MV-4-11 (cell line): ENCODE data around the gene RBM34.

Source experiments
- DNase-seq: peaks from one replicate; lab custom pipeline; 2025; lab: John Stamatoyannopoulos, UW

The RBM34 gene

GRCh38 chr1:235156265-235156664 is 4.8 kb downstream of the RBM34 start:
- DNase-seq = no peak

DNA sequence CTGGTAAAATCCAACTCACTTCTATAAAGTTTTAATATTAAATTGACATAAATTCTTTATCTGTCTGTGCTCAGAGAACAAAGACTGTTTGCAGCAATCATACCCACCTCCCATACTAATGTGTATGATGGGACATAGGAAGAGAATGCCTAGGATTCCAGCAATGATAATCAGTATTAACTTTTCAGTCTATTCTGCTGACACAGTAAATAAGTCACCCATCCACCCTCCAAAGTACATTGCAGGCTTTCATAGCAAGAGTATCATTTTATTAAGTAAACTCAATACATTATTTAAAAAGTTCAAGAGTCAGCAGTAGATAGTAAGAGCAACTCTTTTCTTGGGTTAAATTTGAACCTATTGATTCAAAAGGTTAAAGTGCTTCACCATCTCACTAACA is 8.8 kb downstream of the RBM34 start:
- DNase-seq = no peak

DNA sequence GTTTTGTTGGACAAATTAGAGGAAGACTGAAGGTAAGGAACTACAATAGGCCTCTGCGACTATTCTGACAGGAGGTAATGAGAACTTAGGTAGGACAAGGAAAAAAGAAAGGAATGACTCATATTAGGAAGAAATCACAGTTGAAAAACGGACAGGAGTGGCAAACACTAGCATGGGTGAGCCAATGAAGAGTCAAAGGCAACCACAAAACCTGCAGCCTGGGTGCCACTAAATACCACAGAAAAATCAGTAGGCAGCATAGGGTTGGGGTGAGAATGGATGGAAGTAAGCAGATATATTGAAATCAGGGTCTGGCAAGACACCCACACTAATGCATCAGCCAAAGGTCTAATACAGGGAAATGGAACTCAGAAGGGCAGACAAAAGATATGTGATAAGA is 10.0 kb downstream of the RBM34 start:
- no peak for DNase-seq

DNA sequence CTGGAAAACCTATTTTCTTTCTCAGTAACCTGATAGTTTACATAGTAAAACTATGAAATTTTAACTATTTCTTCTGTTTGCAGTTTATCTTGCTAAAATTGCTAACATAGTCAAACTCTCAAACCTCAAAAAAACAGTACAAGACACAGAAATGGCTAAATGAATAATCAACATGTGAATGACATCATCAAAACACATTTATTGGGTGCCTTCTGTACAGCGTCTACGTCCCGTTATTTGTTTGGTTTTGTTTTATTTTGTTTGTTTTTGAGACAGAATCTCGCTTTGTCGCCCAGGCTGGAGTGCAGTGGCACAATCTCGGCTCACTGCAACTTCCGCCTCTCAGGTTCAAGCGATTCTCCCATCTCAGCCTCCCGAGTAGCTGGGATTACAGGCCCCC is 11.2 kb downstream of the RBM34 start:
- DNase-seq = no peak

DNA sequence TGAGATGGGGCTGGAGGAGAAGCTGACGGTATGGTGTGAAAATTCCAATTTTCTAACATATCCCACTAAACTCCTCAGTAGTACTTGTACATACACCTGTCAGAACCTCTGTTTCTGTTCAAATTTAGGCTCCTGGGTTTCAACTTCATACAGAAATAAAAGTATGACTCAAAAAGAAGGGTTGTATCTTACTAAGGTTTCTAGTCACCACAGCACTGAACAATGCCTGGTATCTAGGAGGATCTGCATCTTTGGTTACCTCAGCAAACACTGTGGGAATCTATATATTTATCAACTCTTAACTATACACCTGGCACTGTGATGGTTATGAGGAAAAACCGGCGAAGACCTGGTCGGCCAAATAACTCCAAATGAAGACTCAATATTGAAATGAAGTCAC is 13.8 kb downstream of the RBM34 start:
- no peak for DNase-seq

DNA sequence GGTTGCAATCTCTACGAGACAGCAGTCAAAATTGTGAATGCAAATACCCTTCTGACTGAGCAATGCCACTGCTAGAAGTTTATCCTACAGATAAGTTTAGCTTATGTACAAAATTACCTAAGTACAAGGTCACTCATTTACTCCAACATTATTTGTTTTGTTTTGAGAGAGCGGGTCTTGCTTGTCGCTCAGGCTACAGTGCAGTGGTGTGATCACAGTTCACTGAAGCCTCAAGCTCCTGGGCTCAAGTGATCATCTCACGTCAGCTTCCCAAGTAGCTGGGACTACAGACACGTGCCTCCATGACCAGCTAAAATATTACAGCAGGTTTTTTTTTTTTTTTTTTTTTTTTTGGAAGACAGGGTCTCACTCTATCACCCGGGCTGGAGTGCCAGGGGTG is 15.4 kb downstream of the RBM34 start:
- DNase-seq = no peak

DNA sequence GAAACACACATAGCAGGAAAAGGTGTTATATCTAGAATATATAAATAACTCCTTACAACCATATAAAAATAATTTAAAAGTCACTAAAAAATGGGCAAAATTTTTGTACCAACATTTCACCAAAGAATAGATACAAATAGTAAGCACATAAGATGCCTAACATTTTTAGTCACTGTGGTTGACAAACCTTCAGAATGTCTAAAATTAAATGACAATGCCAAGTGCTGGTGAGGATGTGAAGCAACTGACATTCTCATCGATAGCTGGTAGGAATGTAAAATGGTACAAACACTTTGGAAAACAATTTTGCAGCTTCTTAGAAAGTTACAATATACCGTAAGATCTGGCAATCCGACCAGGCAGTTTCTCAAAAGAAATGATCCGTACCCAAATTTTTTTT is 18.1 kb downstream of the RBM34 start:
- DNase-seq = no peak

DNA sequence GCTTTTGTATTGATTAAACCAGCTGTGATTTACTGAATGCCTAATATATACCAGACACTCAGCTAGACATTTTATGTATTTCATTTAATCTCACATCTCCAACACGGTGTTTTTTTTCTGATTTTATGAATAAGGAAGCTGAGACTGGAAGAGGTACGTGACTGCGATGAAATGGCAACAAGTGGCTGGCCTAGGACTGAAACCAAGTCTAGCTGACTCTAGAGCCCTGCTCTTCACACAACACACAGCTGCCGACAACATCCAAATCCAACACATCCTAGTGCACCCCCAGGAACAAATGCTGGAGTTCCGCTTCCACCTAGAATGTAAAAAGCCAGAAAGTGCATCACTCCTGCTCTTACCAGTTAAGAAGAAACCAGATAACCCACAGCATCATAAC is 21.7 kb downstream of the RBM34 start:
- no peak for DNase-seq

DNA sequence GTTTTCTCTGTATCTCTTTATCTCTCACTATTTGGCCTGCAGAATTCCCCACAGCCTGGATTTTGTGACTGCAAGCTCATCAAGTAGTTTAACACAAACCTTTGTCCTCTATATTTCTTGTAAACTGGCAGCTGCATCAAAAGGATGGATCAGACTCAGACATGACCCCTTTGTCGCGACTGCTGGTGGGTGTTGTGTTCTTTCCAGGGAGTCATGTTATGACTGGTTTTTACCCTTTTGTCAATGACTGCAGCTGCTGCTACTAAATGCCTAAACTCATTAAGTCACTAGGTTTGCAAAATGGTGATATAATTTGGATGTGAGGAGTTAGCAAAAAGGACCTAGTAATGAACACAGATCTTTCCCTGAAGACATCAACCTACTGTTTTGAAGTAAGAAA is 22.2 kb downstream of the RBM34 start:
- no peak for DNase-seq

DNA sequence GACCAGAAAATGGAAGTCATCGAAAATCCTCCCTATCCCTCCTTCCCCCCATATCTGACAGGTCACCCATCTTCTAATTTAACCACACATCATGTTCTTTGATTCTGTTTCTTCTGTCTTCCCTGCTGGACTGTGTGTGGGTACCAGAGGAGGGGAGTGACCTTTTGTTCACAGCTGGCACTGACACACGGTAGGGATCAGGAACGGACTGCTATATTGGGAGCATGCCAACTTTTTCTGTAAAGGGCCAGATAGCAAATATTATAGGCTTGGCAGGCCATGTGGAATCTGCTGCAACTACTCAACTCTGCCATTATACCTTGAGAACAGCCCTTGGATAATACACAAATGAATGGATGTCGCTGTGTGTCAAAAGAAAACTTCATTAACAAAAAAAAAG is 24.9 kb downstream of the RBM34 start:
- no peak for DNase-seq

DNA sequence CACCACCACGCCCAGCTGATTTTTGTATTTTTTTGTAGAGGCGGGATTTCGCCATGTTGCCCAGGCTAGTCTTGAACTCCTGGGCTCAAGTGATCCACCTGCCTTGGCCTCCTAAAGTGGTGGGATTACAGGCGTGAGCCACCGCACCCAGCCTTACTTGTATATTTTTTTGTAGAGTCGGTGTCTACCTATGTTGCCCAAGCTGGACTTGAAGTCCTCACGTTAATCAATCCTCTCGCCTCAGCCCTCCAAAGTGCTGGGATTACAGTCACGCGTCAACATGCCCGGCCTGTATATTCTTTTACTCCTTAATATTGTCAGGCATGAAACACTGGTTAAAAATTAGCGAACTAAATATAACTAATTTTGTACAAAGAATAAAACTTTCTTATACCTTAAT is 26.9 kb downstream of the RBM34 start:
- DNase-seq = no peak

DNA sequence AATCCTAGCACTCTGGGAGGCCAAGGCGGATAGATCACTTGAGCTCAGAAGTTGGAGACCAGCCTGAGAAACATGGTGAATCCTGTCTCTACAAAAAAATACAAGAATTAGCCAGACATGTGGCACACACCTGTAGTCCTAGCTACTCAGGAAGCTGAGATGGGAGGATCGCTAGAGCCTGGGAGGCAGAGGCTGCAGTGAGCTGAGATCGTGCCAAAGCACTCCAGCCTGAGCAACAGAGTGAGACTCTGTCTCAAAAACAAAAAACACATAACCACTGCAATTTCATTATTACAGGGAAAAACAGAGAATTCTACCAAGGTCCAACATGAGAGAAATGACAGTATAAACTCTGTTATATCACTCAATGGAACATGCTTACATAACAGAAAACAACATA is 28.0 kb downstream of the RBM34 start:
- no peak for DNase-seq

DNA sequence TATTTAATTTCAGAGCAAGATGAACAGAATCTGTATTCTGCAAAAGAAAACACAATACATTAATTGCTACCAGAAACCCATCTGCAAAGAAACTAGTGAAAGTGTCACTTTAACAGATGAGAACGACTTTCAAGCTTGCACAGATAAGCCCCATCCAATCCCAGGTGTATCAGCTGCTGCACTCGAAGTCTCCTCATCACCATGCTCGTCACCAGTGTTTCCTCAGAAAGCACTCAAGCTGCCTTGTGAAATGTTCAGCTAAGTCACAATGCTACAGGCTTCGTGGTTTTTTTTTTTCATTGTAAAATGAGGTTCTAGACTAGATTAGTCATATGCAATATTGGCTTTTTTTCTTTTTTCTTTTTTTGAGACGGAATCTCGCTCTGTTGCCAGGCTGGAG is 29.1 kb downstream of the RBM34 start:
- DNase-seq = peak; percentile 75

- DNase-seq = no peak
Observed at GRCh38 chr1:235130766-235131270, 30.2 kb downstream of the RBM34 start.

GRCh38 chr1:235129774-235130570 is 31.1 kb downstream of the RBM34 start:
- no peak for DNase-seq

- DNase-seq = peak; percentile 97
Observed at GRCh38 chr1:235128456-235129328, 32.4 kb downstream of the RBM34 start, which contains the start of gene TOMM20. TSS of gene TOMM20 (minus strand) at chr1:235128837. CDS start at chr1:235128715, 122 bp downstream.

- no peak for DNase-seq
Observed at GRCh38 chr1:235127732-235128455, 33.2 kb downstream of the RBM34 start.

DNA sequence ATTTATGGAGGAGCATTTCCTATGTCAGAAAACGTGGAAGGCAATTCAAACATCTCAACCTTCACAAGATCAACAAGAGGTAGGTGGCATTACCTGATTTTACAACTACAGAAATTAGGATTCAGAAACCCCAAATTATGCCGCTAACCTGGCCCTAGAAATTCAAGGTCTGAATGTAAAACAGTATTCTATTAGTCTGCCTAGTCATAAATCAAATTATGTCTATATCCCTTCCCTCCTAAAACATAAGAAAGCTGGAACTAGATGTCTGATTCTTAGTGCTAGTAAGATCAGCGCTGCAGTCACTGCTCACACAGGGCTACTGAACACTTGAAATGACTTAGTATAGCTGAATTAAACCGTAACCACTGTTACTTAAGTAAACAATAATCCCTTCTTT is 33.8 kb downstream of the RBM34 start:
- no peak for DNase-seq

- DNase-seq = no peak
Observed at GRCh38 chr1:235124665-235125064, 36.4 kb downstream of the RBM34 start.

DNA sequence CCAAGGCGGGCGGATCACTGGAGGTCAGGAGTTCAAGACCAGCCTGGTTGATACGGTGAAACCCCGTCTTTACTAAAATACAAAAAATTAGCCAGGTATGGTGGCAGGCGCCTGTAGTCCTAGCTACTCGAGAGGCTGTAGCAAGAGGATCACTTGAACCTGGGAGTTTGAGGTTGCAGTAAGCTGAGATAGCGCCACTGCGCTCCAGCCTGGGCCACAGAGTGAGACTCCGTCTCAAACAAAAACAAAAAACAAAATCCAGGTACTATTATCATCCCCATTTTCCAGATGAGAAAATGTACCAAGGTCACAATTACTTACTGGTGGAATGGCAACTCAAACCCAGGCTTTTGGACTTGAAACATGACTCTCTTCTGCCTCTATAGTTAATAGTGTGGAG is 36.9 kb downstream of the RBM34 start:
- DNase-seq = no peak

DNA sequence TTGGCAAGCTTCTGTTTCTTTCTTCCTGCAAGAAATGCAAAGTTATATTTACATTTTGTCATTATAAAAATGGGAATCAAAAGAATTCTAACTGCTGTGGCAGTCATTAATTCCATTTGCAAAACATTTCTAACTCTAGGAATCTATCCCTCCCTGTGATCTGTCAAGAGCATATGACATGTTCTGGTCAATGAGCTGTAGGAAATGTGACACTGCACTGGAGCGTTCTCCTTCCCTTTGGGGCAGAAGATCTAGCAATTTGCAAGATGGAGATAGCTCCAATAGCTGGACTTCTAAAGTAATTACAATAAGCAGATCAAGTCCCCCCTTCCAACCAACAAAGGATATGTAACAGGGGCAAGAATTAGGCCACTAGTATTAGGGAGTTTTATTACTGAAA is 38.7 kb downstream of the RBM34 start:
- no peak for DNase-seq

GRCh38 chr1:235113183-235113917 is 47.7 kb downstream of the RBM34 start:
- DNase-seq = no peak
